GM21367 (cell line): Measurements from ENCODE around the gene SLC39A7.
"Not testable (repeated sequence)": the region's sequence is repeated elsewhere in the genome, so short reads cannot be mapped to it uniquely, and the experiment has no call there.

Source experiments
- ATAC-seq: cut with Tn5 transposase; IDR thresholded peaks from one replicate; pipeline ENCODE4 v1.9.1; 2021; ENCODE audit not compliant: unreplicated experiment

The SLC39A7 gene

DNA sequence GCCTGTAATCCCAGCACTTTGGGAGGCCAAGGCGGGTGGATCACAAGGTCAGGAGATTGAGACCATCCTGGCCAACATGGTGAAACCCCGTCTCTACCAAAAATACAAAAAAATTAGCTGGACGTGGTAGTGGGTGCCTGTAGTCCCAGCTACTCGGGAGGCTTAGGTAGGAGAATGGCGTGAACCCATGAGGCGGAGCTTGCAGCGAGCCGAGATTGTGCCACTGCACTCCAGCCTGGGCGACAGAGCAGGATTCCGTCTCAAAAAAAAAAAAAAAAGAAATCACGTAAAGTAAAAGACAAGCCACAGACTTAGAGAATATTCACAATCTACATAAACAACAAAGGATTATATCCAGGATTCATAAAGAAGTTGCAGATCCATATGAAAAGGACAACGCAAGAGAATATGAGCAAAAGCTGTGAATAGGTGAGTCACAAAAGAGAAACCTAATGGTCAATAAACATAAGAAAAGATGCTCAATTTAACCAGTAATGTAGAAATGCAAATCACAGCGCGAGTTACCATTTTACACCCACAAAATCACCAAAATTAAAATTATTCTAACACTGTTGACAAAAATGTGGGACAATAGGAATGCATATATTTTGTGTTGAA, 25.9 kb downstream of the SLC39A7 start:
- ATAC-seq: not testable (repeated sequence)

DNA sequence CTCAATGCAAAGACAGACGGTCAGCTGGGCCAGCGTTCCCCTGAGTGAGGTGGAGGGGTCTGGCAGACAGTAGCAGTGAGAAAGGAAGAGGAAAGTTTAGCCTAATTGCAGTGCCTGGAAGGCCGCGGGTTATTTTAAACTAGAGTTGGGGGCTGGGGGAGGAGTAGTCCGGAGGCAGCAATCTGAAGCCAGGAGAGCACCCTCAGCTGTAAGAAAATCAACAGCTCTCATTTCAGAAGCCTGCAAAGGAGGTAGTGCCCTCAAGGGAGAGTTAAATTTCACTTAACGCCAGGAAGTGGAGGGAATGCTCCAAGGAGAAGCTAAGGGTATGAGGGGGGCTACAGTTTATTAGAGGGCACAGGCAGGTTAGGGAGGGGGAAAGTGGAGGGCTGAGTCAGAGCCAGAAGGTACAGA, 34.6 kb downstream of the SLC39A7 start:
- no peak for ATAC-seq

- ATAC-seq: no peak
Measured at GRCh38 chr6:33236328-33236727, 35.7 kb downstream of the SLC39A7 start.

- no peak for ATAC-seq
Measured at GRCh38 chr6:33236852-33237251, 36.2 kb downstream of the SLC39A7 start.

DNA sequence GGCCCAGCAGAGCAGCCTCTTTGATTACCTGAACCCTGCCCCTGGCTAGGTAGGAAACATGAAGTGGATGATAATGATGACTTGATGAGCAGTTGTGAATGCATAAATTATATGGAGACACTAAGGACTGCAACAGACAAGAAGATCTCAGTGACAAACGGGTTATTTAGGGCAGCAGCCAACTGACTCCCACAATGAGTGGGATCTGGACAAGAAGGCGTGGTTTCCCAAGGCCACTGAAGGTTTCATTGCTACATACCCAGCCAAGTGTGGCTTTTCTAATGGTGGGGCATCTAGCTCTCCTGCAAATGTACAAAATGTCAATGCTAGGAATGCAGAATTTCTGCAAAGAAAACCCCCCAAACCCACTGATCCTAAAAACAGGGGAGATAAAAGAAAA, 37.1 kb downstream of the SLC39A7 start:
- no peak for ATAC-seq

- no peak for ATAC-seq
Measured at GRCh38 chr6:33241968-33242367, 41.3 kb downstream of the SLC39A7 start.

DNA sequence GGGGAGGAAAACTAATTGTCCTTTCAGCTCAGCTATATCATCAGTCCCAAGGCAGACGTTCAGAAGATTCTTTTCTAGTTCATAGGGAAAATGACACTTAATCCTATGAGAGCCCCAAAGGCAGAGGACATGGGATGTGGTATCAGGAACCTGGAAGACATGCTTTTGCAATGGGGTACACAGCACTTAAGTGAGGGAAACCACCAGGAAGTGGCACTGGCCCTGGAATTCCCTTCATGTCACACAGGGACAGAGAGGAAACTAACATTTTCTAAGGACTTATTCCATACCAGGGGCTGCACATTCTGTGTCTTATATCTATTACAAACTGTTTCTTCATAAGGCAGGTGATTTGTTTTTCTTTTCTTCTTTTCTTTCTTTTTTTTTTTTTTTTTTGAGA, 42.8 kb downstream of the SLC39A7 start:
- ATAC-seq: no peak

GRCh38 chr6:33247977-33248642, 47.4 kb downstream of the SLC39A7 start:
- ATAC-seq: peak; percentile 42

- ATAC-seq: no peak
Measured at GRCh38 chr6:33248643-33248931, 47.9 kb downstream of the SLC39A7 start.

- ATAC-seq: peak; percentile 79
Measured at GRCh38 chr6:33248932-33249731, 48.5 kb downstream of the SLC39A7 start.

- no peak for ATAC-seq
Measured at GRCh38 chr6:33249732-33250630, 49.3 kb downstream of the SLC39A7 start.

GRCh38 chr6:33250731-33251130, 50.1 kb downstream of the SLC39A7 start:
- ATAC-seq: no peak

GRCh38 chr6:33251395-33252012, 50.8 kb downstream of the SLC39A7 start:
- no peak for ATAC-seq

GRCh38 chr6:33252759-33253158, 52.1 kb downstream of the SLC39A7 start:
- ATAC-seq: no peak
